T-helper 2 cell (primary cell): ENCODE measurements around the gene RYR1.
A peak's percentile ranks its signal among the peaks of the same experiment; 100 is the strongest.
"Not testable (repeated sequence)": the region's sequence is repeated elsewhere in the genome, so short reads cannot be mapped to it uniquely, and the experiment has no call there.

ENCODE experiments used
- DNase-seq, 5 experiments: peaks; one replicate each; pipeline versions ENCODE4 v3.0.0 to v3.0.0-alpha.2; 2012 to 2022

RYR1 gene

GRCh38 chr19:38543807-38544568, 110.5 kb downstream of the RYR1 start:
- peak in 1 of 5 experiments; percentile 87 for DNase-seq

GRCh38 chr19:38544569-38545315, 111.3 kb downstream of the RYR1 start:
- DNase-seq, result peak in 1 of 5 experiments; percentile 48

GRCh38 chr19:38545596-38545995, 112.1 kb downstream of the RYR1 start:
- no peak for DNase-seq

GRCh38 chr19:38547421-38547820, 113.9 kb downstream of the RYR1 start:
- DNase-seq, result no peak

- DNase-seq, result no peak
These were observed 115.6 kb downstream of the RYR1 start for GRCh38 chr19:38549061-38549460.

- no peak for DNase-seq
These were observed 116.5 kb downstream of the RYR1 start for GRCh38 chr19:38549942-38550341.

- DNase-seq, result no peak
These were observed 116.9 kb downstream of the RYR1 start for GRCh38 chr19:38550376-38550775.

GRCh38 chr19:38551450-38551813, 117.9 kb downstream of the RYR1 start:
- peak in 2 of 5 experiments; percentile 29 to 34 for DNase-seq

GRCh38 chr19:38553239-38553638, 119.7 kb downstream of the RYR1 start:
- not testable (repeated sequence) for DNase-seq

- peak in 1 of 5 experiments; percentile 58 for DNase-seq
These were observed 121.2 kb downstream of the RYR1 start for GRCh38 chr19:38554676-38555141.

GRCh38 chr19:38555200-38555599, 121.7 kb downstream of the RYR1 start:
- no peak for DNase-seq

- DNase-seq, result peak in 1 of 5 experiments; percentile 67
These were observed 123.2 kb downstream of the RYR1 start for GRCh38 chr19:38556521-38557174.

- DNase-seq, result peak in 2 of 5 experiments; percentile 46 to 90
These were observed 123.8 kb downstream of the RYR1 start for GRCh38 chr19:38557205-38557799.

- not testable (repeated sequence) for DNase-seq
These were observed 125.4 kb downstream of the RYR1 start for GRCh38 chr19:38558933-38559332.

- DNase-seq, result peak in 3 of 5 experiments; percentile 20 to 95 (median 73)
These were observed 126.2 kb downstream of the RYR1 start for GRCh38 chr19:38559428-38560401.

GRCh38 chr19:38561053-38561606, 127.6 kb downstream of the RYR1 start:
- DNase-seq, result no peak

- no peak for DNase-seq
These were observed 128.2 kb downstream of the RYR1 start for GRCh38 chr19:38561658-38562057.

GRCh38 chr19:38562096-38562495, 128.6 kb downstream of the RYR1 start:
- no peak for DNase-seq

GRCh38 chr19:38563475-38563874, 130.0 kb downstream of the RYR1 start:
- DNase-seq, result no peak

GRCh38 chr19:38564981-38565690, 131.6 kb downstream of the RYR1 start:
- DNase-seq, result peak in 2 of 5 experiments; percentile 41 to 51

GRCh38 chr19:38565691-38566105, 132.2 kb downstream of the RYR1 start:
- no peak for DNase-seq
